MM.1S (cell line): ENCODE measurements around the gene TTYH1.

ENCODE experiments used
- DNase-seq: peaks from one replicate; pipeline ENCODE4 v3.0.0-alpha.2; 2015
- H2AFZ ChIP-seq: fragments of 300-600 bp; sonication (generic); 2 replicates; pipeline ENCODE4 v1.6.0; 2016; ENCODE audit warnings: antibody characterized with exemption, low read length
- H3F3A ChIP-seq: fragments of 300-600 bp; sonication (generic); 2 replicates; pipeline ENCODE4 v1.6.1; 2016; ENCODE audit warnings: mild to moderate bottlenecking, antibody characterized with exemption, low read length, moderate library complexity, mixed read lengths; ENCODE audit not compliant: insufficient read depth
- H3K27ac ChIP-seq: fragments of 300-600 bp; sonication (generic); 2 replicates; pipeline ENCODE4 v1.5.1; 2016; ENCODE audit warnings: mild to moderate bottlenecking, low read length
- H3K27me3 ChIP-seq: fragments of 300-600 bp; sonication (generic); replicated peaks from 2 replicates; pipeline ENCODE4 v1.6.0; 2016; ENCODE audit warnings: low read length; ENCODE audit not compliant: insufficient read depth
- H3K36me3 ChIP-seq: fragments of 300-600 bp; sonication (generic); replicated peaks from 2 replicates; pipeline ENCODE4 v1.6.1; 2016; ENCODE audit warnings: mild to moderate bottlenecking, low read length, mixed read lengths; ENCODE audit not compliant: insufficient read depth
- H3K4me1 ChIP-seq: fragments of 300-600 bp; sonication (generic); 2 replicates; pipeline ENCODE4 v1.6.1; 2016; ENCODE audit warnings: low read length, mixed read lengths
- H3K4me2 ChIP-seq: fragments of 300-600 bp; sonication (generic); 2 replicates; pipeline ENCODE4 v1.6.0; 2016; ENCODE audit warnings: low read depth, low read length
- H3K4me3 ChIP-seq: fragments of 300-600 bp; sonication (generic); 2 replicates; pipeline ENCODE4 v1.5.1; 2016; ENCODE audit warnings: low read length, mixed read lengths
- H3K79me2 ChIP-seq: fragments of 300-600 bp; sonication (generic); 2 replicates; pipeline ENCODE4 v1.6.1; 2016; ENCODE audit warnings: mixed run types, low read length, mixed read lengths
- H3K9ac ChIP-seq: fragments of 300-600 bp; sonication (generic); 2 replicates; pipeline ENCODE4 v1.6.1; 2016; ENCODE audit warnings: low read length, mixed read lengths
- H3K9me2 ChIP-seq: fragments of 300-600 bp; sonication (generic); replicated peaks from 2 replicates; pipeline ENCODE4 v1.6.1; 2016; ENCODE audit warnings: mild to moderate bottlenecking, low read length, mixed read lengths; ENCODE audit not compliant: insufficient read depth
- H3K9me3 ChIP-seq: fragments of 300-600 bp; sonication (generic); replicated peaks from 2 replicates; pipeline ENCODE4 v1.6.1; 2016; ENCODE audit warnings: mild to moderate bottlenecking, low read length, mixed read lengths; ENCODE audit not compliant: insufficient read depth
- H4K20me1 ChIP-seq: fragments of 300-600 bp; sonication (generic); 2 replicates; pipeline ENCODE4 v1.6.1; 2016; ENCODE audit warnings: mild to moderate bottlenecking, low read length, moderate library complexity, mixed read lengths; ENCODE audit not compliant: insufficient read depth
- EZH2 ChIP-seq: fragments of 300-600 bp; sonication (generic); optimal IDR thresholded peaks from 2 replicates; pipeline ENCODE3; 2017; ENCODE audit warnings: low read depth, mild to moderate bottlenecking, antibody characterized with exemption, low read length, mixed read lengths
- EZH2phosphoT487 ChIP-seq: fragments of 300-600 bp; sonication (generic); IDR thresholded peaks from 2 replicates; pipeline ENCODE4 v1.6.1; 2018; ENCODE audit warnings: antibody characterized with exemption, low read length
- TF ChIP-seq, protein P1 (sequence below): fragments of 300-600 bp; sonication (generic); IDR thresholded peaks from 2 replicates; pipeline ENCODE4 v1.5.1; 2016; ENCODE audit warnings: antibody characterized with exemption, low read length, mixed read lengths

Gene TTYH1

DNA sequence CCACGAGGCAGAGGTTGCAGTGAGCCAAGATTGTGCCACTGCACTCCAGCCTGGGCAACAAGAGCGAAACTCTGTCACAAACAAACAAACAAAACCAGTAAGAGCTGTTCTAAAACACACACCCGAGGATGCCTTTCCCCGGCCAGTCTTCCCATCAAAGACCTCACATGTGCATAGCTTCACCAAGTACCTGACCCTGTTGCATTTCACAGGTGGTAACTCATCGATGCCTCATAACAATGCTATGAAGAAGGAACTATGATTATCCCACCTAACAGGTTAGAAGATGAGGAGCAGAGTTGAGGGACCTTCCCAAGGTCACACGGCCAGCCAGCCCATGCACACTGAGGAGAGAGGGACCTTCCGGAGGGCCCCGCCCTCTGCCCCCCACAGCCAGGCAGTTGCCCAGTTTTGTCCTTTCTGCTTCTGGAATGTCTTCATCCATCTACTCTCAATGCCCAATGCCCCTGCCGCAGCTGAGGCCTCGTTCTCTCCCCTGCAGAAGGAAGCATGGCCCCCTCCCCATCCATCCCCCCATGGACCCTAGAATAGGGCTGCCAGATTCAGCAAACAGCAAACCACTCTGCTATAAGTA lies 17.0 kb downstream of the TTYH1 start:
- DNase-seq = no peak
- Histone ChIP-seq H2AFZ (no peak overlapping the region), H3K4me3 (no peak overlapping the region), H3K36me3 (no peaks in the 10 kb centered on the region), H3K27ac (no peak overlapping the region), H3K9ac (no peak overlapping the region), H3K4me1 (no peaks in the 10 kb centered on the region), H3K9me3 (no peaks in the 10 kb centered on the region), H3K4me2 (no peak overlapping the region), H3F3A (no peaks in the 10 kb centered on the region), H3K9me2 (no peaks in the 10 kb centered on the region), H4K20me1 (no peaks in the 10 kb centered on the region), H3K79me2 (no peaks in the 10 kb centered on the region), H3K27me3 (peaks cover 32% of the 10 kb centered on the region)
- TF ChIP-seq EZH2 = no peak

DNA sequence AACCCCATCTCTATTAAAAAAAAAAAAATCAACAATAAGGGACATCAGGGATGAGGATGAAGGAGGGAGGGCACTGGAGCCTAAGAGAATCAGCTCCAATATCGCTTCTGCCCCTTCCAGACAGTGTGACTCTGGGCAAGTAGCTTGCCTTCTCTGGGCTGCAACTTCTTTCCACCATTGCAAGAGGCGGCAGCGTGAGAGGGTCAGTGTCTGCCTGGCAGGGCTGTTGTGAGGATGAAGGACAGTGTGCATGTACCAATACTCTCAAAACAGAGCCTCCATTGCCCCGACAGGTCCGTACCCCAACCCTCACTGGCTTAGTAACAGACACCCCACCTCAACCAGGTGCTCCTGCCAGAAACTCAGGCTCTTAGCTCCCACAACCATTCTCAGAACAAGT lies 18.4 kb downstream of the TTYH1 start:
- Histone ChIP-seq H4K20me1 (no peaks in the 10 kb centered on the region), H3K27me3 (peaks cover 21% of the 10 kb centered on the region), H3K4me1 (no peaks in the 10 kb centered on the region), H3K4me3 (no peak overlapping the region), H3K4me2 (no peak overlapping the region), H3K9me2 (no peaks in the 10 kb centered on the region), H3K9ac (no peak overlapping the region), H3F3A (no peaks in the 10 kb centered on the region), H3K79me2 (no peaks in the 10 kb centered on the region), H2AFZ (no peak overlapping the region), H3K9me3 (no peaks in the 10 kb centered on the region), H3K27ac (no peak overlapping the region), H3K36me3 (no peaks in the 10 kb centered on the region)
- TF ChIP-seq EZH2 = no peak
- TF ChIP-seq, protein P1, sequence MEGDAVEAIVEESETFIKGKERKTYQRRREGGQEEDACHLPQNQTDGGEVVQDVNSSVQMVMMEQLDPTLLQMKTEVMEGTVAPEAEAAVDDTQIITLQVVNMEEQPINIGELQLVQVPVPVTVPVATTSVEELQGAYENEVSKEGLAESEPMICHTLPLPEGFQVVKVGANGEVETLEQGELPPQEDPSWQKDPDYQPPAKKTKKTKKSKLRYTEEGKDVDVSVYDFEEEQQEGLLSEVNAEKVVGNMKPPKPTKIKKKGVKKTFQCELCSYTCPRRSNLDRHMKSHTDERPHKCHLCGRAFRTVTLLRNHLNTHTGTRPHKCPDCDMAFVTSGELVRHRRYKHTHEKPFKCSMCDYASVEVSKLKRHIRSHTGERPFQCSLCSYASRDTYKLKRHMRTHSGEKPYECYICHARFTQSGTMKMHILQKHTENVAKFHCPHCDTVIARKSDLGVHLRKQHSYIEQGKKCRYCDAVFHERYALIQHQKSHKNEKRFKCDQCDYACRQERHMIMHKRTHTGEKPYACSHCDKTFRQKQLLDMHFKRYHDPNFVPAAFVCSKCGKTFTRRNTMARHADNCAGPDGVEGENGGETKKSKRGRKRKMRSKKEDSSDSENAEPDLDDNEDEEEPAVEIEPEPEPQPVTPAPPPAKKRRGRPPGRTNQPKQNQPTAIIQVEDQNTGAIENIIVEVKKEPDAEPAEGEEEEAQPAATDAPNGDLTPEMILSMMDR = no peak
- no peak for TF ChIP-seq EZH2phosphoT487
- DNase-seq = no peak

DNA sequence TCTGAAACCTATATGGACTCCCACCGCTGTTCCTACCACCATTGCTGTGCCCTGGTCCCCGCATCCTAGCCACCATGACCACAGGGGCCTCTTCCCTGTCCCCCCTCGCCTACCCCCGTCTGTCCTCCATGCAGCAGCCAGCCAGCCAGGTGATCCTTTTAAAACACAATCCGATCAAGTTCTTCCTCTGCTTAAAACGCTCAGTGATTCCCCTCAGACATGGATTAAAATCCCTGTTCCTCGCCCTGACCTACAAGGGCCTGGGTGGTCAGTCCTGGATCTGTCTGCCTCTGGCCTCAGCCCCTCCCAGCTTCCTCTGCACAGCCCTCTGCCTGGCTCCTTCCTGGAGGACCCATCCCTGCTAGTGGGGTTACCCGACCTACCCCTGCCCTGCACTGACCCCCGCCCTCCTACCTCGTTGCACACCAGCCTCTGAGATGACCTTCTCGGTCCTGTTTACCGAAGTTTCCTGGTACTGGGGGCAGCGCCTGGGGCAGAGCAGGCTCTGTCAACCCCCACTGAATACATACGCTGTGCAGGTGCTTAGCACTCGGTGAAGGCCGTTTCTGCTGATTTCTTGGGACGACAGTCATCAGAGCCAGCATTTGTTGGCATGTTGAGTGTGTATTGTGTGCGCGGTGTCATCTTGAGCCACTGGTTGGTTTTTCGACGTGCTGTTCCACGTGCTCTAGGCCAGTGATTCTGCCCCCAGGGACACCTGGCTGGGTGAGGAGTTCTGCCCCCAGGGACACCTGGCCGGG lies 19.0 kb downstream of the TTYH1 start:
- no peaks in the 10 kb centered on the region for H3K9me3 ChIP-seq
- H3K9me2 ChIP-seq = no peaks in the 10 kb centered on the region
- no peak overlapping the region for H2AFZ ChIP-seq
- H3K27me3 ChIP-seq = peaks cover 15% of the 10 kb centered on the region
- H3K36me3 ChIP-seq = no peaks in the 10 kb centered on the region
- no peak overlapping the region for H3K4me2 ChIP-seq
- H3K4me3 ChIP-seq = no peak overlapping the region
- H3K79me2 ChIP-seq = no peaks in the 10 kb centered on the region
- H3K9ac ChIP-seq = no peak overlapping the region
- H3K4me1 ChIP-seq = no peaks in the 10 kb centered on the region
- no peaks in the 10 kb centered on the region for H4K20me1 ChIP-seq
- no peak for DNase-seq
- H3F3A ChIP-seq = no peaks in the 10 kb centered on the region
- TF ChIP-seq EZH2phosphoT487 = no peak
- TF ChIP-seq EZH2 = no peak
- TF ChIP-seq, protein P1 = no peak
- H3K27ac ChIP-seq = no peak overlapping the region

DNA sequence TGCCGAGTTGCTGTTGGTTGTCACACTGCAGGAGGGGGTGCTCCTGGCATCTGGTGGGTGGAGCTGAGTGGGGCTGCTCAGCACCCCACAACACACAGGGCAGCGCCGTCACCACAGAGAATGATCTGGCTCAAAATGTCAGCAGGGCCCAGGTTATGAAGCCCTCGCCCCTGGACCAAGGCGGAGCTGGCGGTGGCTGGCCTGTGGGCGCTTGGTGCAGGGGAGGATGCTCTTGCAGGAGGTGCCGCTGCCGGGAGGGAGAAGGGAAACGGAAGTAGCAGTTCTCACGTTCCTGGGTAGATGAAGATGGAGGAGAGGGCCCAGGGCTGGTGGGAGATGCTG lies 19.6 kb downstream of the TTYH1 start:
- H3K9me2 ChIP-seq = no peaks in the 10 kb centered on the region

More for the DNA sequence above, 19.6 kb downstream of the TTYH1 start:
- Histone ChIP-seq H3K9ac (no peak overlapping the region), H3K27me3 (peaks cover 10% of the 10 kb centered on the region; the same call in 1 of the 2 replicates), H4K20me1 (no peaks in the 10 kb centered on the region), H3F3A (no peaks in the 10 kb centered on the region), H3K36me3 (no peaks in the 10 kb centered on the region), H3K4me1 (no peaks in the 10 kb centered on the region), H3K9me3 (no peaks in the 10 kb centered on the region), H3K4me2 (no peak overlapping the region), H3K27ac (no peak overlapping the region), H3K4me3 (no peak overlapping the region), H3K79me2 (no peaks in the 10 kb centered on the region), H2AFZ (no peak overlapping the region)
- TF ChIP-seq, protein P1 = no peak
- TF ChIP-seq EZH2 = no peak
- no peak for DNase-seq
